GM12878 (cell line): ENCODE results near the gene DNAJC18.

Experiments
- ATF2 ChIP-seq: IDR thresholded peaks from 2 replicates; pipeline ENCODE4 v1.6.1; 2012; ENCODE audit warnings: low read length, inconsistent platforms
- CHD4 ChIP-seq: fragments of 200-600 bp; sonication (generic); IDR thresholded peaks from 2 replicates; pipeline ENCODE4 v1.6.1; 2016; ENCODE audit warnings: mild to moderate bottlenecking
- EP300 ChIP-seq, 2 experiments: fragments of 150-350 bp in 1 of 2; IDR thresholded peaks; 2 replicates each; pipeline ENCODE4 v1.6.1; 2011 to 2012; ENCODE audit warnings: low read depth in 2 of 2, low read length in 2 of 2, borderline replicate concordance in 1 of 2, improper control_type of control experiment in 1 of 2, inconsistent platforms in 1 of 2; ENCODE audit not compliant: control insufficient read depth in 1 of 2
- KDM1A ChIP-seq: fragments of 200-600 bp; sonication (generic); IDR thresholded peaks from 2 replicates; pipeline ENCODE4 v1.6.1; 2016; ENCODE audit warnings: borderline replicate concordance
- MTA2 ChIP-seq: fragments of 450-650 bp; IDR thresholded peaks from 2 replicates; pipeline ENCODE4 v1.6.1; 2016; ENCODE audit warnings: low read depth, mild to moderate bottlenecking, moderate library complexity
- POLR2A ChIP-seq: IDR thresholded peaks from 2 replicates; pipeline ENCODE4 v1.6.1; 2011; ENCODE audit warnings: low read depth, mild to moderate bottlenecking, low read length
- POU2F2 ChIP-seq: IDR thresholded peaks from 3 replicates; pipeline ENCODE4 v1.6.1; 2011; ENCODE audit warnings: low read depth, mild to moderate bottlenecking, low read length, borderline replicate concordance
- PRDM15 ChIP-seq: fragments of 450-650 bp; formaldehyde crosslinking; IDR thresholded peaks from 2 replicates; pipeline ENCODE4 v1.4.0; 2020; ENCODE audit warnings: mild to moderate bottlenecking, moderate library complexity
- SMC3 ChIP-seq: IDR thresholded peaks from 2 replicates; pipeline ENCODE4 v1.6.1; 2011; ENCODE audit warnings: low read length, improper control_type of control experiment, borderline replicate concordance
- ZBTB4 ChIP-seq: fragments of 450-650 bp; formaldehyde crosslinking; IDR thresholded peaks from 2 replicates; pipeline ENCODE4 v1.4.0; 2022; ENCODE audit warnings: mild to moderate bottlenecking, moderate library complexity
- ZNF274 ChIP-seq: IDR thresholded peaks from one replicate; pipeline ENCODE4 v1.8.0; 2011; ENCODE audit not compliant: insufficient read length, insufficient read depth
- TF ChIP-seq, protein P1 (sequence below), 3 experiments: IDR thresholded peaks in 2 of 3; conservative IDR thresholded peaks in 1 of 3; 2 replicates each; pipeline ENCODE4 v1.5.1; 2011; ENCODE audit warnings: low read depth in 3 of 3, low read length in 3 of 3, mild to moderate bottlenecking in 3 of 3, control low read depth in 2 of 3, moderate library complexity in 2 of 3, inconsistent platforms in 1 of 3, mixed read lengths in 1 of 3; ENCODE audit not compliant: control insufficient read depth in 2 of 3, insufficient read depth in 1 of 3; ENCODE audit errors: extremely low read depth in 1 of 3
- TF ChIP-seq, protein P2 (sequence below): IDR thresholded peaks from 2 replicates; pipeline ENCODE4 v1.6.1; 2011; ENCODE audit warnings: low read depth, low read length, improper control_type of control experiment, borderline replicate concordance

DNA sequence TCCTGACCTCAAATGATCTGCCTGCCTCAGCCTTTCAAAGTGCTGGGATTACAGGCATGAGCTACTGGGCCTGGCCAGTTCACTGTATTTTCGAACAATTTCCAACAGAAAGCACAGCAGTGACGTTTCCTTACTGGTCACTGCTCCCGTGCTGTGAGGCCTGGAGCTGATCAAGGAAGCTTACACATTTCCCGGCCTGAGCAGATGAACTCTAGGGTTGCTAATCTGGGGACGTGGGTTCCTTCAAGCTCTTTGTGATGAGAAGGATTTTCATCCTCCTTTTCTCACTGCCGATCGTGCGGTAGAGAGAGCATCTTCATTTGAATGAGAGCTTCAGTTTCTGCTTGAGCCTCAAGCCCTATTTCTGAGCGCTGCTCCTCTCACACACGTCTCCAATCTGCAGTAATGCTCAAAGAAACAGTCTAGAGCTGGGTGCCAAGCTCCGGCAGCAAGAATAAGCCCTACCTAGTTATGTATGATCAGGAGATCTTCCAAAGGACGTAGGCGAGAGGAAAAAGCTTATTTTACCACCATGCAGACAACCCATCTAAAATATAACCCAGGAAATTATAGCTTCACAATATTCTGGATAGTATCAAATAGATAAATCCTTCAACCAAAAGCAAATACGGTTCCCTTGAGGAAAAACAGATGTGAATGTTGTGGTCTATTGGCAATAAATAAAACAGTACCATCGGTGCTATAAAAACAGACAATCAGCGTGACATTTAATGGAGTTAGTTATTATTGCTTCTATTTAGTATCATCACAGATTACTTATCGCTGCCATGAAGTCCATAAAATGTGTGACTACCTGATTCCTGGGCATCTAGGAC is 28.1 kb downstream of the DNAJC18 start:
- TF ChIP-seq ZNF274 (no peak), ATF2 (no peak), CHD4 (no peak), EP300 (IDR thresholded peaks at IDR 0.05; ENCODE audit: borderline replicate concordance in 1 of 2, control insufficient read depth in 1 of 2, low read depth in 2 of 2, low read length in 2 of 2) (no peak), POU2F2 (no peak), POLR2A (no peak), ZBTB4 (CRISPR knock-in tag) (no peak), PRDM15 (no peak), SMC3 (no peak), KDM1A (no peak), MTA2 (no peak)
- TF ChIP-seq, protein P1, sequence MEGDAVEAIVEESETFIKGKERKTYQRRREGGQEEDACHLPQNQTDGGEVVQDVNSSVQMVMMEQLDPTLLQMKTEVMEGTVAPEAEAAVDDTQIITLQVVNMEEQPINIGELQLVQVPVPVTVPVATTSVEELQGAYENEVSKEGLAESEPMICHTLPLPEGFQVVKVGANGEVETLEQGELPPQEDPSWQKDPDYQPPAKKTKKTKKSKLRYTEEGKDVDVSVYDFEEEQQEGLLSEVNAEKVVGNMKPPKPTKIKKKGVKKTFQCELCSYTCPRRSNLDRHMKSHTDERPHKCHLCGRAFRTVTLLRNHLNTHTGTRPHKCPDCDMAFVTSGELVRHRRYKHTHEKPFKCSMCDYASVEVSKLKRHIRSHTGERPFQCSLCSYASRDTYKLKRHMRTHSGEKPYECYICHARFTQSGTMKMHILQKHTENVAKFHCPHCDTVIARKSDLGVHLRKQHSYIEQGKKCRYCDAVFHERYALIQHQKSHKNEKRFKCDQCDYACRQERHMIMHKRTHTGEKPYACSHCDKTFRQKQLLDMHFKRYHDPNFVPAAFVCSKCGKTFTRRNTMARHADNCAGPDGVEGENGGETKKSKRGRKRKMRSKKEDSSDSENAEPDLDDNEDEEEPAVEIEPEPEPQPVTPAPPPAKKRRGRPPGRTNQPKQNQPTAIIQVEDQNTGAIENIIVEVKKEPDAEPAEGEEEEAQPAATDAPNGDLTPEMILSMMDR (IDR thresholded peaks at IDR 0.05 in 2 of 3, conservative IDR thresholded peaks at IDR 0.05 in 1 of 3; ENCODE audit: control insufficient read depth in 2 of 3, extremely low read depth in 1 of 3, insufficient read depth in 1 of 3, low read depth in 3 of 3, low read length in 3 of 3), result no peak
- TF ChIP-seq, protein P2, sequence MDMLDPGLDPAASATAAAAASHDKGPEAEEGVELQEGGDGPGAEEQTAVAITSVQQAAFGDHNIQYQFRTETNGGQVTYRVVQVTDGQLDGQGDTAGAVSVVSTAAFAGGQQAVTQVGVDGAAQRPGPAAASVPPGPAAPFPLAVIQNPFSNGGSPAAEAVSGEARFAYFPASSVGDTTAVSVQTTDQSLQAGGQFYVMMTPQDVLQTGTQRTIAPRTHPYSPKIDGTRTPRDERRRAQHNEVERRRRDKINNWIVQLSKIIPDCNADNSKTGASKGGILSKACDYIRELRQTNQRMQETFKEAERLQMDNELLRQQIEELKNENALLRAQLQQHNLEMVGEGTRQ, result no peak
